Measurements from ENCODE around the gene C1RL.

The C1RL gene, protein sequence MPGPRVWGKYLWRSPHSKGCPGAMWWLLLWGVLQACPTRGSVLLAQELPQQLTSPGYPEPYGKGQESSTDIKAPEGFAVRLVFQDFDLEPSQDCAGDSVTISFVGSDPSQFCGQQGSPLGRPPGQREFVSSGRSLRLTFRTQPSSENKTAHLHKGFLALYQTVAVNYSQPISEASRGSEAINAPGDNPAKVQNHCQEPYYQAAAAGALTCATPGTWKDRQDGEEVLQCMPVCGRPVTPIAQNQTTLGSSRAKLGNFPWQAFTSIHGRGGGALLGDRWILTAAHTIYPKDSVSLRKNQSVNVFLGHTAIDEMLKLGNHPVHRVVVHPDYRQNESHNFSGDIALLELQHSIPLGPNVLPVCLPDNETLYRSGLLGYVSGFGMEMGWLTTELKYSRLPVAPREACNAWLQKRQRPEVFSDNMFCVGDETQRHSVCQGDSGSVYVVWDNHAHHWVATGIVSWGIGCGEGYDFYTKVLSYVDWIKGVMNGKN

DNA sequence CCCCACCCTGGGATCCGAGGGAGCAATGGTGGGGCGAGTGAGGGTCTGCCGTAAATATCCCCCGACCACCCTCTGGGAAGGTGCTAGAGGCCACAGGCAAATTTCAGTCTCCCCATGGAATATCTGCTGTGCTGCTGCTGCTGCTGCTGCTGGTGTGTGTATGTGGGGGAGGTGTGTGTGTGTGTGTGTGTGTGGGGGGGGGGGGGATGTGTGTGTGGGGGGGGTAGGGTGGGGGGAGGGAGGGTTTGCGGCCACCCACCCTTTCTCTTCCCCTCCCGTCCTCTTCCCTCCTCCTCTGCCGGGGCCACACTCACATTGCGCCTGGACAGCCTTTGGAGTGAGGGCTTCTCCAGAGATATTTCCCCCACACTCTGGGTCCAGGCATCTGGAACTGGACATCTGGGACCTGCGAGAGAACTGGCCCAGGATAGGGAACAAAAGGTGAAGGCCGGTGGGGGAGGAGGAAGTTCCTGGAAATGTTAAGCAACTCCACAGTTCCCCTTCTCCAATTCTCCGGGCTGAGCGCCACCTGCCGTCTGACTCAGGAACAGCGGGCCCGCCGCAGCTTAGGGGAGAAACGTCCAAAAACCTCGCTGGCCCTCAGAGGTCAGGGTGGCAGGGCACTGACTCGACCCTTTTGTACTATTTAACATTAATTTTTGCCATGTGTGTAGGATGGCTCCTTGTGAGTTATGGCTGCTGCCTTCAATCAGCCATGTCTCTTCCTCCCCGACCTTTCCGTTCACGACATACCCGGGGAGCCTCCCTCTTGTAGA, at the start of gene C1RL:
TSS of gene C1RL (minus strand) at position 419 of the 776 bp plus-strand sequence. CDS start at position 385, 34 bp downstream.
- DNase-seq, result peak in 49 of 56 donors; percentile 13 to 77 (median 50)

GRCh38 chr12:7157391-7157790, 48.4 kb upstream of the C1RL start:
- DNase-seq, result no peak

- no peak for DNase-seq
Measured at GRCh38 chr12:7156259-7157197, 47.5 kb upstream of the C1RL start.

DNA sequence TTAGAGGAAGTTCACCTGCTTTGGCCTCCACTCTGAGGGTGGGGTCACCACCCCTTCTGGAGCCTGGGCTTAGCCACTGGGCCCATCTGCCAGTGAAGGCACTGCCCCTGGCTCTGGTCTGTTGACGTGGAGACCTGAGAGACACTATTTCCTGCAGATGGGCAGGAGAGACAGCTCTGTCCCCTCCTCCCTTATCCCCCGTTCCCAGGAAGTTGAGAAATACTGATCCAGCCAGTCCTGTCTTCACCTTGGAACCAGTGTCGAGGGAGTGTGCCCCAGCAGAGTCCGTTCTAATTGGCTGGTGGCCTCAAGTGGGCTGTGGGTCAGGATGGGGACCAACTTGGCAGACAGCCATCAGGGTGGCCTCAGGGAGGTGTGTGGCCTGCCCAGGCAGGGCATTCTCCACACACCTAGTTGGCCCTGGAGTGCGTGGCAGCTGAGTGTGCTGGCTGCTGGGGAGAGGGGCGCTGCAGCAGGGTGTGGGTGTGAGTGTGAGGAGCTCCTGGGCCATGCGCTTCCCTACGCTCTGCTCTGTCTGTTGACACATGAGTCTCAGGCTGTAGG, 46.5 kb upstream of the C1RL start:
- DNase-seq, result no peak

DNA sequence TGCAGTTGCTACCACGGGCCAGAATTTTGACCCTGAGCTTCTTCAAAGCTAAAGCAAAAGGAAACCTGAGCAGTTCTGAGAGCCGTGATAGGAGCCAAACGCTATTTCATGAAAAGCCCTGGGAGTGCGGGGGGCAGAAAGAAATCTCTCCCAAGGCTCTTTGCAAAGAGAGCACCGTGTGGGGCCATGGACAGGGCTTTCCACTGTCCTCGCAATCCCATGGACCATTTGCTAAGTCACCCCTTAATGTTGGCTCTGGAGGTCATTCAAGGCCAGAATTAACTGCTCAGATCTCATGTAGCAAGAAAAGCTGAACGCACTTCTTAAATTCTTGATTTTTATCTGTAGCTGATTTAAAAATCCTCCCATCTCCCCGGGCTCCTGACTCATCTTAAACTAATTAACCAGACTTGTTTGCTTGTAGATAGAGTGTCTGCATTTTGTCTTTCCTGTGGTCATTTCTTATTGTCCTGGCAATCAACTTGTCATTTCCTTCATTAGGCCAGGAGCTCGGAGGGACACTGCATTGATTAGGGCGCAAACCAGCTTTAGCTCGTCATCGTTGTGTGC, 46.0 kb upstream of the C1RL start:
- DNase-seq, result no peak

DNA sequence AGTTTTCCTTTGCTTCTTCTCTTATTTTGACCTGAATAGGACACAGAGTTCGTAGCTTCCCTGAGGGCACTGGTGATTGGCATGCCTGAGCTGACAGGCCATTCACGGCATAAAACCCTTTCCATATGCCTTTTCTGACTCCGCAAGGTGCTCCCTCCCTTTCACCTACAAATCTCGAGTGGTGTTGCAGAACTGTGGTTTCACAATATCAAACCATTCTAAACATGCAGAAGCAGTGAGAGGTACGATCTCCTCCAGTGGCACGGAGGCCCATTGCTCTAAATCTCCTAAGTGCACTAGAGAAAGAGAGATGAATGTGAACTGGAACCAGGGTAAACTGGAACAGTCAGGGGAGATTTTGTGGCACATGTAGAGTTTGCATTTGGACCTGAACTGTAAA, 45.0 kb upstream of the C1RL start:
- DNase-seq, result no peak

DNA sequence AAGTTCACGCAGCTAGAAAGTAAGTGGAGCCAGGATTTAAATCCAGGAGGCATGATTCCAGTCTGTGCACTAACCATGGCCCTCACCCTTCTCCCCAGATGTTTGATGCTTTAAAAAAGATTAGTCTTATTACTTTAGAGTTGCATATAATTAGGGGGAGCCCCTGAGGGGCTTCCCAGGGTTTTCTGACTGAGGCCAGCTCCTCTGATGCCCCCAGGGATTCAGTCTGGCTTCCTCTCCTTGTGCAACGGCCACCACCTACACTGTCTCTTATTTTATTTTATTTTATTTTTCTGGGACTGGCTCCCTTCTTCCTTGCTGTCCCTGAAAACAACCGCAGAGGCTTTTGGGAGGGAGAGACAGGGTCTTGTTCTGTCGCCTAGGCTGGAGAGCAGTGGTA, 43.8 kb upstream of the C1RL start:
- no peak for DNase-seq

- DNase-seq, result no peak
Measured at GRCh38 chr12:7151532-7151931, 42.5 kb upstream of the C1RL start.

- DNase-seq, result no peak
Measured at GRCh38 chr12:7150841-7151240, 41.8 kb upstream of the C1RL start.

DNA sequence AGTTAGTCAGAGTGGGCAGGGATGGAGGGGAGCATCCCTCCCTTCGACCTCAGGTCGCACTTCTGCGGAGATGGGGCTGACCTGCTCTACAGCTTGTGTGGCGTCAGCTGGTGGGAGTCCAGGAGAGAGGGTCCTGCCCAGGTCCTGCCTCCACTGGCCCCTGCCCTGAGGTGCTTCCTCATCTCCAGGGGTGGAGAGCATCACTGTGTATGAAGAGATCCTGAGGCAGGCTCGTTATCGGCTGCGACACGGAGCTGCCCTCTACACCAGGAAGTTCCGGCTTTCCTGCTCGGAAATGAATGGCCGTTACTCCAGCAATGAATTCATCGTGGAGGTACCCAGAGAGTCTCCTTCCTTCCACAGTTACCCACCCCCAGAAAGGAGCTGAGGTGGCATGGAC, 41.3 kb upstream of the C1RL start:
- DNase-seq, result no peak

DNA sequence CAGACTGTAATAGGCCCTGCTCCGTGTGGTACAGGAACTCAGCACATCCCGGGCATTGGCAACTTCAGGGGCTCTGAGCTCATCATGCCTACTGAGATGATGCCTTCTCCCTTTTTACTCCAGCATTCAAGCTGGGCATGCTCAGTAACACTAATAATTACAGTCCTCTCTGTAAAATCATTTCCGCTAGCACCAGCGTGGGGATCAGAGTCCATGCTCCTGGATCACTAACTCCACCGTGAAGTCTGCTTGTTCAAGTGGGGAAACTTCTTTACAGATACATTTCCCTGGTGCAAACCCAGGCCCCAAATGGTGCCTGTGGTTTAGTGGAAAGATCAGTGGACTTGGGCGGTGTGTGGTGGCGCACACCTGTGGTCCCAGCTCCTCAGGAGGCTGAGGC, 37.9 kb upstream of the C1RL start:
- no peak for DNase-seq

DNA sequence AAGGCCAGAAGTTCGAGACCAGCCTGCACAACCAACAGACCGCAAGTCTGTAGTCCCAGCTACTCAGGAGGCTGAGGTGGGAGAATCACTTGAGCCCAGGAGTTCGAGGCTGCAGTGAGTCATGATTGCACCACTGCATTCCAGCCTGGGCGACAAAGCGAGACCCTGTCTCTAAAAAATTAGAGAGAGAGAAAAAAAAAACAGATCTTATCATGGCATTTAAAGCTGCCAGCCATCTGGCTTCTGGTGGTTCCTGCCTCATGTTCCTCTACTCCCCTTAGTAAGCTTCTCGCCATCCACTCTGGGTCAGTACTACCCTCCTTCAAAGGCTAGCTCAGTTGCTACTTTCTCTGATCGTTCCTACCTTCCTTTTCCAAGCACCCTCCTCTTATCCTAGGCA, 37.2 kb upstream of the C1RL start:
- DNase-seq, result no peak

- DNase-seq, result no peak
Measured at GRCh38 chr12:7145671-7146070, 36.7 kb upstream of the C1RL start.

DNA sequence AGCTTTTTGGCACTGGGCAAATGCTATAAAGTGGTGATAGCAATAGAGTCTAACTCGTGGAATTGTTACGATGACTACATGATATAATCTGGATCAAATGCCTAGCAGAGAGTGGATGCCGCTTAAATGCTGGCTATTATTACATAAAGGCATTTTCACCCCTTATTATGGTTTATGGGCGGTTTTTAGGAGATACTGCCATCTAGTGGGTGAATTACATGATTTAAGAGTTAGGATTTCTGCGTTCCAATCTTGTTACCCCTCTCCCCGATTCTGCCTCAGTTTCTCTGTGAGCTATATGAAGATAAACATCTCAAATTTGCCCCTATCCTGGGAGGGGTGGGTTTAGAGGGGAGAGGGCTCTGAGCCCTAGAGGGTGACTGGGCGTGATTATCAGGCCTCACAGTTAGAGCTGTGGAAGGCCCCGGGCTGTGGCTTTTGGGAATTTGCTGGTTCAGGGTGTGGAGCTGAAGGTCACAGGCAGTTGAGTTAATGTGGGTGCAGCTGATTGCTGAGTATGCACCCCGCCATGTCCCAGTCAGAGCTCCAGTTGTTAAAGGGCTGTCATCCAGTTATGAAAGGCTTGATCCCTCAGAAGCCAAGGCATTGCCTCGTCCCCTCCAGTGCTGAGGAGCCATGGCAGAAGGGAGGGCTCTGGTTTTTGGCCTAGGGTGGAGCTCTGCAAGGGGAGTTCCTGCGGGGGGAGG, 35.6 kb upstream of the C1RL start:
- no peak for DNase-seq

GRCh38 chr12:7143564-7143963, 34.5 kb upstream of the C1RL start:
- DNase-seq, result no peak

GRCh38 chr12:7142809-7143465, 33.9 kb upstream of the C1RL start:
- no peak for DNase-seq

- peak in 10 of 56 donors; percentile 2 to 58 (median 15) for DNase-seq
Measured at GRCh38 chr12:7142056-7142644, 33.1 kb upstream of the C1RL start.

- DNase-seq, result no peak
Measured at GRCh38 chr12:7141351-7142005, 32.5 kb upstream of the C1RL start.

- DNase-seq, result no peak
Measured at GRCh38 chr12:7139200-7139599, 30.2 kb upstream of the C1RL start.
